Mononuclear cell (primary cell): ENCODE data around the gene PCDH12. TPM values are rescaled to one million over a fixed set of nuclear protein-coding genes. Genes with fewer than 3 reads are reported as not detected.

ENCODE experiments used
- H3K27me3 ChIP-seq: 2 replicates; pipeline ENCODE4 v1.6.0; 2011; ENCODE audit warnings: low read length, control low read depth; ENCODE audit not compliant: insufficient read depth
- H3K4me1 ChIP-seq: 2 replicates; pipeline ENCODE4 v1.5.1; 2011; ENCODE audit warnings: mild to moderate bottlenecking, low read length, control low read depth; ENCODE audit not compliant: insufficient read depth
- H3K4me3 ChIP-seq: 2 replicates; pipeline ENCODE4 v1.5.1; 2011; ENCODE audit warnings: mild to moderate bottlenecking, low read length, moderate library complexity
- H3K9me3 ChIP-seq: 2 replicates; pipeline ENCODE4 v1.5.1; 2011; ENCODE audit warnings: low read depth, mild to moderate bottlenecking, control low read depth, low read length
- total RNA-seq: library from RNA; depleted of rRNA; stranded (reverse); fragments of >200 nt; gene quantifications from one replicate; pipeline ENCODE4 v1.2.3, GENCODE V29; 2012

The PCDH12 gene
- under 0.01 TPM for total RNA-seq

GRCh38 chr5:141958113-141958512 is at the start of gene PCDH12:
Gene PCDH12 (minus strand): TSS chr5:141958202. CDS start chr5:141957851, 351 bp downstream.
- Histone ChIP-seq H3K27me3 (no peaks in the 10 kb centered on the region), H3K4me1 (peaks cover 58% of the 10 kb centered on the region), H3K9me3 (no peaks in the 10 kb centered on the region), H3K4me3 (no peak within 1 kb of the TSS)

- Histone ChIP-seq H3K9me3 (no peaks in the 10 kb centered on the region), H3K4me3 (no peak overlapping the region), H3K4me1 (peaks cover 31% of the 10 kb centered on the region), H3K27me3 (no peaks in the 10 kb centered on the region)
Measured at GRCh38 chr5:142007237-142007544, 49.2 kb upstream of the PCDH12 start.

- H3K27me3 ChIP-seq = no peaks in the 10 kb centered on the region
- peaks cover 25% of the 10 kb centered on the region for H3K4me1 ChIP-seq
- H3K9me3 ChIP-seq = no peaks in the 10 kb centered on the region
- no peak overlapping the region for H3K4me3 ChIP-seq
Measured at GRCh38 chr5:142006363-142007236, 48.6 kb upstream of the PCDH12 start.

GRCh38 chr5:142003266-142003800 is 45.3 kb upstream of the PCDH12 start:
- Histone ChIP-seq H3K9me3 (no peaks in the 10 kb centered on the region), H3K4me3 (no peak overlapping the region), H3K4me1 (peaks cover 23% of the 10 kb centered on the region), H3K27me3 (no peaks in the 10 kb centered on the region)

- Histone ChIP-seq H3K27me3 (no peaks in the 10 kb centered on the region), H3K4me3 (no peak overlapping the region), H3K9me3 (no peaks in the 10 kb centered on the region), H3K4me1 (peaks cover 2% of the 10 kb centered on the region)
Measured at GRCh38 chr5:142000704-142001484, 42.9 kb upstream of the PCDH12 start.

- Histone ChIP-seq H3K4me3 (no peak overlapping the region), H3K27me3 (no peaks in the 10 kb centered on the region), H3K9me3 (no peaks in the 10 kb centered on the region), H3K4me1 (no peaks in the 10 kb centered on the region)
Measured at GRCh38 chr5:142000173-142000572, 42.2 kb upstream of the PCDH12 start.

- H3K4me1 ChIP-seq = no peaks in the 10 kb centered on the region
Measured at GRCh38 chr5:141997358-141997960, 39.5 kb upstream of the PCDH12 start.

GRCh38 chr5:141995656-141996055 is 37.7 kb upstream of the PCDH12 start:
- Histone ChIP-seq H3K9me3 (no peaks in the 10 kb centered on the region), H3K4me1 (no peaks in the 10 kb centered on the region), H3K27me3 (no peaks in the 10 kb centered on the region), H3K4me3 (no peak overlapping the region)

More at GRCh38 chr5:141997358-141997960, 39.5 kb upstream of the PCDH12 start:
- H3K27me3 ChIP-seq = no peaks in the 10 kb centered on the region
- no peak overlapping the region for H3K4me3 ChIP-seq
- no peaks in the 10 kb centered on the region for H3K9me3 ChIP-seq

- H3K4me1 ChIP-seq = no peaks in the 10 kb centered on the region
Measured at GRCh38 chr5:141994511-141995136, 36.6 kb upstream of the PCDH12 start.

GRCh38 chr5:141992349-141992963 is 34.5 kb upstream of the PCDH12 start:
- H3K27me3 ChIP-seq = no peaks in the 10 kb centered on the region
- no peak overlapping the region for H3K4me3 ChIP-seq
- H3K9me3 ChIP-seq = no peaks in the 10 kb centered on the region
- H3K4me1 ChIP-seq = no peaks in the 10 kb centered on the region

More at GRCh38 chr5:141994511-141995136, 36.6 kb upstream of the PCDH12 start:
- H3K27me3 ChIP-seq = no peaks in the 10 kb centered on the region
- H3K4me3 ChIP-seq = no peak overlapping the region
- H3K9me3 ChIP-seq = no peaks in the 10 kb centered on the region

GRCh38 chr5:141989720-141990119 is 31.7 kb upstream of the PCDH12 start:
- H3K4me1 ChIP-seq = no peaks in the 10 kb centered on the region
- H3K9me3 ChIP-seq = no peaks in the 10 kb centered on the region
- H3K4me3 ChIP-seq = no peak overlapping the region

GRCh38 chr5:141986072-141986471 is 28.1 kb upstream of the PCDH12 start:
- no peaks in the 10 kb centered on the region for H3K27me3 ChIP-seq
- H3K4me3 ChIP-seq = no peak overlapping the region
- no peaks in the 10 kb centered on the region for H3K9me3 ChIP-seq
- no peaks in the 10 kb centered on the region for H3K4me1 ChIP-seq

More at GRCh38 chr5:141989720-141990119, 31.7 kb upstream of the PCDH12 start:
- no peaks in the 10 kb centered on the region for H3K27me3 ChIP-seq

GRCh38 chr5:141982626-141983025 is 24.6 kb upstream of the PCDH12 start:
- no peaks in the 10 kb centered on the region for H3K4me1 ChIP-seq
- no peak overlapping the region for H3K4me3 ChIP-seq
- H3K27me3 ChIP-seq = no peaks in the 10 kb centered on the region
- no peaks in the 10 kb centered on the region for H3K9me3 ChIP-seq

GRCh38 chr5:141978389-141978788 is 20.4 kb upstream of the PCDH12 start:
- no peak overlapping the region for H3K4me3 ChIP-seq
- H3K9me3 ChIP-seq = no peaks in the 10 kb centered on the region
- no peaks in the 10 kb centered on the region for H3K4me1 ChIP-seq
- H3K27me3 ChIP-seq = no peaks in the 10 kb centered on the region
